Activated CD4-positive, alpha-beta memory T cell treated with anti-CD3 and anti-CD28 coated beads for 36 hours (primary cell): ENCODE data around the gene TMEM200B. TPM values are rescaled to one million over a fixed set of nuclear protein-coding genes. Genes with fewer than 3 reads are reported as not detected.
"Not testable (repeated sequence)": the region's sequence is repeated elsewhere in the genome, so short reads cannot be mapped to it uniquely, and the experiment has no call there.

Source experiments
- CTCF ChIA-PET: fragments of 350-600 bp; sonication (Branson Sonifier 250); formaldehyde crosslinking; loops from one replicate; lab custom pipeline; 2021; ENCODE audit warnings: antibody characterized with exemption, inconsistent platforms; lab: Charles Lee
- POLR2A ChIA-PET: fragments of 350-600 bp; sonication (Branson Sonifier 250); formaldehyde crosslinking; loops from one replicate; lab custom pipeline; 2021; ENCODE audit warnings: antibody characterized with exemption; lab: Charles Lee
- DNase-seq: peaks from one replicate; pipeline ENCODE4 v3.0.0-alpha.2; 2020
- H3K27ac Mint-ChIP-seq: one replicate; pipeline ENCODE4 v1.8.0; 2021; ENCODE audit warnings: mixed read lengths
- H3K27me3 Mint-ChIP-seq: one replicate; pipeline ENCODE4 v1.8.0; 2021; ENCODE audit warnings: mixed read lengths
- H3K36me3 Mint-ChIP-seq: one replicate; pipeline ENCODE4 v1.8.0; 2021; ENCODE audit warnings: mixed read lengths
- H3K4me1 Mint-ChIP-seq: one replicate; pipeline ENCODE4 v1.8.0; 2021; ENCODE audit warnings: low read depth, mixed read lengths
- H3K4me3 Mint-ChIP-seq: one replicate; pipeline ENCODE4 v1.8.0; 2021; ENCODE audit warnings: mild to moderate bottlenecking, mixed read lengths
- H3K9me3 Mint-ChIP-seq: one replicate; pipeline ENCODE4 v1.8.0; 2021; ENCODE audit warnings: mixed read lengths
- intact Hi-C: fragments of 100-400 bp; cut with micrococcal nuclease; formaldehyde crosslinking; loops from one replicate; pipeline ENCODE4 v1.15.1; 2023
- total RNA-seq, 2 experiments: library from RNA; stranded (reverse); gene quantifications; one replicate each; pipeline ENCODE4 v1.2.3, GENCODE V29; 2021

TMEM200B gene
- total RNA-seq, 2 experiments from 2014 or later, result 1.5 to 2.1 TPM

DNA sequence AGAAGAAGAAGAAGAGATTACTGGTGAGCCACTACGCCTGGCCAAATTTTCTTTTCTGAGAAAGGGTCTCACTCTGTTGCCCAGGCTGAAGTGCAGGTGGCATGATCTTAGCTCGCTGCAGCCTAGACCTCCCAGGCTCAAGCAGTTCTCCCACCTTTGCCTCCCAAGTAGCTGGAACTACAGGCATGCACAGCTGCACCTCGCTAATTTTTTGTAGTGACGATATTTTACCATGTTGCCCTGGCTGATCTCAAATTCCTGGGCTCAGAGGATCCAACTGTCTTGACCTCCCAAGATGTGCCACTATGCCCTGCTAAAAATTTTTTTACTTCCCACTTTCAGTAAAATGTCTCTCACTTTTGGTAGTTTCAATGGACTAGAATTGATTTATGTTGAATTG is 24.4 kb downstream of the TMEM200B start:
- Mint-ChIP-seq H3K27me3 (no peaks in the 10 kb centered on the region), H3K9me3 (no peaks in the 10 kb centered on the region), H3K4me3 (no peak overlapping the region), H3K27ac (no peak overlapping the region), H3K36me3 (peaks cover 26% of the 10 kb centered on the region), H3K4me1 (peaks cover 7% of the 10 kb centered on the region)
- CTCF ChIA-PET, result interaction anchor here (0.7 kb wide), 1 partner anchor 57 kb away, joined by 3 read pairs; no protein-coding TSS in a partner anchor
- POLR2A ChIA-PET, result no interaction called here
- intact Hi-C loops, result no loop called here
- no peak for DNase-seq

- POLR2A ChIA-PET, result no interaction called here
- Mint-ChIP-seq H3K27ac (no peak overlapping the region), H3K9me3 (peaks cover 4% of the 10 kb centered on the region), H3K4me3 (no peak overlapping the region), H3K36me3 (peaks cover 34% of the 10 kb centered on the region), H3K27me3 (no peaks in the 10 kb centered on the region), H3K4me1 (peaks cover 7% of the 10 kb centered on the region)
- intact Hi-C loops, result no loop called here
- DNase-seq, result no peak
- CTCF ChIA-PET, result interaction anchor here (1.6 to 1.7 kb wide), 2 partner anchors 33 to 215 kb away, joined by 3 to 5 read pairs; no protein-coding TSS in a partner anchor
Observed at GRCh38 chr1:29096231-29096886, 27.3 kb downstream of the TMEM200B start.

GRCh38 chr1:29094954-29095353 is 28.7 kb downstream of the TMEM200B start:
- H3K27me3 Mint-ChIP-seq, result no peaks in the 10 kb centered on the region
- POLR2A ChIA-PET, result no interaction called here
- no peak overlapping the region for H3K27ac Mint-ChIP-seq
- peaks cover 32% of the 10 kb centered on the region for H3K36me3 Mint-ChIP-seq
- intact Hi-C loops, result no loop called here
- peaks cover 7% of the 10 kb centered on the region for H3K4me1 Mint-ChIP-seq
- CTCF ChIA-PET, result interaction anchor here (0.6 to 1.6 kb wide), 2 partner anchors 32 to 1705 kb away, joined by 3 read pairs; no protein-coding TSS in a partner anchor
- H3K9me3 Mint-ChIP-seq, result peaks cover 4% of the 10 kb centered on the region
- no peak for DNase-seq
- H3K4me3 Mint-ChIP-seq, result no peak overlapping the region

- Mint-ChIP-seq H3K9me3 (peaks cover 4% of the 10 kb centered on the region), H3K36me3 (peaks cover 31% of the 10 kb centered on the region), H3K27ac (no peak overlapping the region), H3K27me3 (no peaks in the 10 kb centered on the region), H3K4me3 (no peak overlapping the region), H3K4me1 (peaks cover 7% of the 10 kb centered on the region)
- intact Hi-C loops, result no loop called here
- ChIA-PET CTCF (interaction anchor here (0.6 to 1.6 kb wide), 2 partner anchors 212 to 1706 kb away, joined by 3 read pairs; no protein-coding TSS in a partner anchor), POLR2A (no interaction called here)
- no peak for DNase-seq
Observed at GRCh38 chr1:29094433-29094832, 29.3 kb downstream of the TMEM200B start.

DNA sequence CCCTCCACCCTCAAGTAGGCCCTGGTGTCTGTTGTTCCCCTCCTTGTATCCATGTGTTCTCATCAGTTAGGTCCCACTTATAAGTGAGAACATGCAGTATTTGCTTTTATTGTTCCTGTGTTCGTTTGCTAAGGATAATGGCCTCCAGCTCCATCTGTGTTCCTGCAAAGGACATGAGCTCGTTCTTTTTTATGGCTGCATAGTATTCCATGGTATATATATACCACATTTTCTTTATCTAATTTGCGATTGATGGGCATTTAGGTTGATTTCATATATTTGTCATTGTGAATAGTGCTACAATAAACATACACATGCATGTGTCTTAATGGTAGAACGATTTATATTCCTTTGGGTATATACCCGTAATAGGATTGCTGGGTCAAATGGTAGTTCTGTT is 31.0 kb downstream of the TMEM200B start:
- H3K9me3 Mint-ChIP-seq, H3K4me3 Mint-ChIP-seq, intact Hi-C loops, CTCF ChIA-PET, H3K4me1 Mint-ChIP-seq, DNase-seq, POLR2A ChIA-PET, H3K27me3 Mint-ChIP-seq, H3K27ac Mint-ChIP-seq: not testable (repeated sequence)
- H3K36me3 Mint-ChIP-seq, result peaks cover 27% of the 10 kb centered on the region

DNA sequence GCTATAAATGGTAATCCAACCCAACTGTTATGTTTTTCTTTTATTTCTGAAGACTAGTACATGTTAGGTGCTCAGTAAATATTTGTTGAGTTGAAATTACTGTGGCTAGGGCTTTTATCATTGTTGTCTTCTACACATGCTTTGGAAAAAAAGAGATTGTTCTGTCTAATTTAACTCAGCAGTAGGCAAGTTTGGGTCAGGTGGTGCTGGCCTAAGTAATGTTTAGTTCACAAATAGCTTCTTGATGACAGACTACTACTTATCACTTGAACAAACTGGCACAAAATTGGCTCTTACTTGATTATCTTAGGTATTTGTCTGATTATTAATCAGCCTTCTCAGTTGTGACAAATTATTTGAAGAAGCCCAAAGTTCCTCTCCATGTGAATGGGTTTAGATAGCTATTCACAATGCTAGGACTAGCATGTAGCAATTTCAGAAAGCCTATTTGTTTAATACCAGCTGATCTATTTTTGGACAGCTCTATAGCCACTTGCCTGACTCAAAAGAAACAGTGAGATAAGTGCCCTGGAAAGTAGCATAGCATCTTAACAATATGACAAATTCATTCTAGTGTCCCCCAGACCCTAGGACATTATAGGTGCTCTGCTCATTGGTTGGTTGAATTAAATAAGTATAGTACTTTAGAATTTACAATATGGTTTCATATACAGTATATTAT is 32.6 kb downstream of the TMEM200B start:
- Mint-ChIP-seq H3K4me3 (no peak overlapping the region), H3K36me3 (peaks cover 25% of the 10 kb centered on the region), H3K27ac (no peak overlapping the region), H3K4me1 (peaks cover 2% of the 10 kb centered on the region), H3K9me3 (peaks cover 4% of the 10 kb centered on the region), H3K27me3 (no peaks in the 10 kb centered on the region)
- CTCF ChIA-PET, result no interaction called here
- POLR2A ChIA-PET, result no interaction called here
- intact Hi-C loops, result no loop called here
- DNase-seq, result no peak

DNA sequence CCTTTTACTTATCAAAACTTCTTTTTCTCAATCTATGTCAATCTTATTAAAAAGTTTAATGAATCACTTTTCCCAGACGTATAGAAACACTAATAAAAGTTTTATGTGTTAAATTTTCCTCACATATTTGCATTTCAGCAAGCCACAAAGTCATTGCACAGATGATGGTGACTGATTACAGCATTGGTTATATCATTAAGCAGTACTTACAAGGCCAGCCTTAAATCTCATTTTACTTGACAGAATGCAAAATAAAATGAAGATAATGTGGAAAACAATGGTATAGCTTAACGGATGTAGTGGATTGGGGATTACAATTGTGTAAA is 39.5 kb downstream of the TMEM200B start:
- peaks cover 2% of the 10 kb centered on the region for H3K36me3 Mint-ChIP-seq
- no peaks in the 10 kb centered on the region for H3K27me3 Mint-ChIP-seq
- intact Hi-C loops, result no loop called here
- ChIA-PET CTCF (interaction anchor here (1.2 kb wide), 1 partner anchor 53 kb away, joined by 4 read pairs; no protein-coding TSS in a partner anchor), POLR2A (no interaction called here)
- no peak for DNase-seq
- H3K4me3 Mint-ChIP-seq, result no peak overlapping the region
- H3K9me3 Mint-ChIP-seq, result no peaks in the 10 kb centered on the region
- peaks cover 14% of the 10 kb centered on the region for H3K4me1 Mint-ChIP-seq
- no peak overlapping the region for H3K27ac Mint-ChIP-seq

- POLR2A ChIA-PET, result no interaction called here
- Mint-ChIP-seq H3K36me3 (peaks cover 2% of the 10 kb centered on the region), H3K27me3 (no peaks in the 10 kb centered on the region), H3K27ac (no peak overlapping the region), H3K4me1 (peaks cover 14% of the 10 kb centered on the region), H3K4me3 (no peak overlapping the region), H3K9me3 (no peaks in the 10 kb centered on the region)
- CTCF ChIA-PET, result interaction anchor here (1.2 kb wide), 1 partner anchor 54 kb away, joined by 4 read pairs; no protein-coding TSS in a partner anchor
- intact Hi-C loops, result no loop called here
- no peak for DNase-seq
Observed at GRCh38 chr1:29083317-29084195, 40.1 kb downstream of the TMEM200B start.

DNA sequence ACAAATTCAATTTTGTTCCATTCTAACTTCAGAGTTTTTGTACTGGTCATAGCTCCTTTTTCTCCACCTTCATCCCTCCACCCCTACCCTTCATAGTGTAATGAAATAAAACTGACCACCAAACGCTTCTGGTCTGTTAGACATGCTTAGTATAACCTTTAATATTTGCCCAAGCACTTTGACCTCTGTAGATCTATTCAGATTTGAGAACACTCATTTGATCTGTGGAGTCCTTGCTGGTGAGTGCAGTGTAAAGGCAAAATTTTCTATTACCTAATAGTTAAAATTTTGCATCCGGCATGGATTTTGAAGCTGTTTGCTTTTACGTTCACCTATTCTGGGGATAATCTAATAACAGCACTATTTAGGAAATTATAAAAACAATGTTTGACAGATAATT is 41.2 kb downstream of the TMEM200B start:
- CTCF ChIA-PET, result interaction anchor here (1.1 kb wide), 1 partner anchor 121 kb away, joined by 3 read pairs; no protein-coding TSS in a partner anchor
- Mint-ChIP-seq H3K9me3 (no peaks in the 10 kb centered on the region), H3K4me1 (peaks cover 14% of the 10 kb centered on the region), H3K36me3 (no peaks in the 10 kb centered on the region), H3K4me3 (no peak overlapping the region), H3K27me3 (no peaks in the 10 kb centered on the region), H3K27ac (no peak overlapping the region)
- no peak for DNase-seq
- intact Hi-C loops, result no loop called here
- POLR2A ChIA-PET, result no interaction called here

DNA sequence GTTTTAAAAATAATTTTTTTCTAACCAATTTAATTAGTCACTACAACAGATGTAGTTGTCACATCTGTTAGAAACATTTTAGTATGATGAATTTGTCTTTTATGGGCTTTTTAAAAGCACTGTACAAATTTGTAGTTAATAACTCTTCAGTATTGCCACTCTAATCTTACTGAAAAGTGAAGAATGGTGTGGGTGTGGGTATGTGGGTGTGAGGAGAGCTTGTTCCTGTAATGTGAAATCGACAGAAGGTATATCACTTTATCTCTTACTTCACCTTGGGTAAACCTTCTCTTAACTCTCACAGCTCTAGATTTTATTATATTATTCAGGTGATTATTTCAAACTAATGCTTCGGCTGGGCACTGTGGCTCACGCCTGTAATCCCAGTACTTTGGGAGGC is 42.5 kb downstream of the TMEM200B start:
- Mint-ChIP-seq H3K4me3 (no peak overlapping the region), H3K36me3 (no peaks in the 10 kb centered on the region), H3K9me3 (no peaks in the 10 kb centered on the region), H3K27ac (no peak overlapping the region), H3K4me1 (peaks cover 14% of the 10 kb centered on the region), H3K27me3 (no peaks in the 10 kb centered on the region)
- intact Hi-C loops, result no loop called here
- ChIA-PET POLR2A (no interaction called here), CTCF (interaction anchor here (1.1 to 1.6 kb wide), 2 partner anchors 47 to 122 kb away, joined by 3 read pairs; no protein-coding TSS in a partner anchor)
- no peak for DNase-seq

DNA sequence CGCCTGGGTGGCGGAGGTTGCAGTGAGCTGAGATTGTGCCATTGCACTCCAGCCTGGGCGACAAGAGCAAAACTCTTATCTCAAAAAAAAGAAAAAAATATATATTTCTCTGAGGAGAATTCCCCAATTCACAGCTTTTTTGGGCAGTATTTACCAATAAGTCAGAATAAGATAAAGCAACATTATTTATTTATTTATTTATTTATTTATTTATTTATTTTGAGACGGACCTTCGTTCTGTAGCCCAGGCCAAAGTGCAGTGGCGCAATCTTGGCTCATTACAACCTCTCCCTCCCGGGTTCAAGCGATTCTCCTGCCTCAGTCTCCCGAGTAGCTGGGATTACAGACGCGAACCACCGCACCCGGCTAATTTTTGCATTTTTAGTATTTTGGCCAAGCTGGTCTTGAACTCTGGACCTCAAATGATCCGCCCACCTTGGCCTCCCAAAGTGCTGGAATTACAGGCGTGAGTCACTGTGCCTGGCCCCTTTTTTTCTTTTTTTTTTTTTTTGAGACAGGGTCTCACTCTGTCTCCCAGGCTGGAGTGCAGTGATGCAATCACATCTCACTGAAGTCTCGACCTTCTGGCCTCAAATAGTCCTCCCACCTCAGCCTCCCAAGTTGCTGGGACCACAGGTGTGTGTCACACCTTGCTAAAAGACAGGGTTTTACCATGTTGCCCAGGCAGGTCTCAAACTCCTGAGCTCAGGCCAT is 43.6 kb downstream of the TMEM200B start:
- H3K27me3 Mint-ChIP-seq, intact Hi-C loops, POLR2A ChIA-PET, DNase-seq, H3K27ac Mint-ChIP-seq, H3K9me3 Mint-ChIP-seq, H3K36me3 Mint-ChIP-seq, H3K4me3 Mint-ChIP-seq: not testable (repeated sequence)
- CTCF ChIA-PET, result interaction anchor here (1.3 to 1.6 kb wide), 2 partner anchors 46 to 123 kb away, joined by 3 read pairs; no protein-coding TSS in a partner anchor
- peaks cover 14% of the 10 kb centered on the region for H3K4me1 Mint-ChIP-seq
